Activated CD4-positive, alpha-beta T cell treated with anti-CD3 and anti-CD28 coated beads, Interleukin-2, Interleukin-4, amounts not matched to agents 100 ng/mL and 50 ng/mL, durations not matched to agents 16 hours and 8 hours (primary cell): ENCODE results near the gene XG.
"Not testable (repeated sequence)": the region's sequence is repeated elsewhere in the genome, so short reads cannot be mapped to it uniquely, and the experiment has no call there.

Experiments
- DNase-seq: peaks from one replicate; pipeline ENCODE4 v3.0.0-alpha.2; 2020; ENCODE audit warnings: low spot score

The XG gene

GRCh38 chrX:2780472-2781225 is 28.8 kb downstream of the XG start:
- not testable (repeated sequence) for DNase-seq

GRCh38 chrX:2781226-2781571 is 29.4 kb downstream of the XG start:
- DNase-seq = no peak

- no peak for DNase-seq
Measured at GRCh38 chrX:2781698-2782097, 29.9 kb downstream of the XG start.

- DNase-seq = no peak
Measured at GRCh38 chrX:2782171-2782570, 30.3 kb downstream of the XG start.

- DNase-seq = no peak
Measured at GRCh38 chrX:2782778-2783177, 30.9 kb downstream of the XG start.

- no peak for DNase-seq
Measured at GRCh38 chrX:2784026-2784425, 32.2 kb downstream of the XG start.

- no peak for DNase-seq
Measured at GRCh38 chrX:2785538-2785937, 33.7 kb downstream of the XG start.

GRCh38 chrX:2788980-2789379 is 37.1 kb downstream of the XG start:
- no peak for DNase-seq

GRCh38 chrX:2789569-2789968 is 37.7 kb downstream of the XG start:
- DNase-seq = no peak

- no peak for DNase-seq
Measured at GRCh38 chrX:2793752-2794151, 41.9 kb downstream of the XG start.

- DNase-seq = no peak
Measured at GRCh38 chrX:2794336-2794735, 42.5 kb downstream of the XG start.

GRCh38 chrX:2796808-2797207 is 45.0 kb downstream of the XG start:
- DNase-seq = not testable (repeated sequence)

GRCh38 chrX:2799369-2799768 is 47.5 kb downstream of the XG start:
- no peak for DNase-seq

- not testable (repeated sequence) for DNase-seq
Measured at GRCh38 chrX:2799980-2800379, 48.1 kb downstream of the XG start.

GRCh38 chrX:2801223-2801622 is 49.4 kb downstream of the XG start:
- no peak for DNase-seq

- not testable (repeated sequence) for DNase-seq
Measured at GRCh38 chrX:2802376-2803090, 50.7 kb downstream of the XG start.

GRCh38 chrX:2803486-2803885 is 51.6 kb downstream of the XG start:
- not testable (repeated sequence) for DNase-seq

GRCh38 chrX:2804106-2804843 is 52.4 kb downstream of the XG start:
- DNase-seq = not testable (repeated sequence)

GRCh38 chrX:2804858-2805257 is 53.0 kb downstream of the XG start:
- not testable (repeated sequence) for DNase-seq

- no peak for DNase-seq
Measured at GRCh38 chrX:2811271-2811670, 59.4 kb downstream of the XG start.

GRCh38 chrX:2812161-2812907 is 60.5 kb downstream of the XG start:
- peak; percentile 68 for DNase-seq

GRCh38 chrX:2817036-2817435 is 65.2 kb downstream of the XG start:
- DNase-seq = no peak
